ENCODE measurements around the gene KNDC1.
A peak's percentile ranks its signal among the peaks of the same experiment; 100 is the strongest.

The KNDC1 gene

GRCh38 chr10:133273534-133274143, 113.6 kb downstream of the KNDC1 start:
- Histone ChIP-seq H3K79me2 (ENCODE audit: low read length) (peaks cover 63% of the 10 kb centered on the region), H3K36me3 (replicated peaks; ENCODE audit: insufficient read depth, low read length) (peaks cover 3% of the 10 kb centered on the region), H3K4me2 (ENCODE audit: low read depth, low read length) (no peak overlapping the region), H3K27me3 (replicated peaks; ENCODE audit: insufficient read depth, low read length) (no peaks in the 10 kb centered on the region), H2AFZ (ENCODE audit: low read length) (no peak overlapping the region), H3F3A (ENCODE audit: insufficient read depth, low read length) (peaks cover 33% of the 10 kb centered on the region), H3K27ac (ENCODE audit: low read length) (no peak overlapping the region), H3K4me1 (ENCODE audit: low read length) (peaks cover 19% of the 10 kb centered on the region), H4K20me1 (ENCODE audit: insufficient read depth, low read length) (no peaks in the 10 kb centered on the region), H3K9me3 (replicated peaks; ENCODE audit: insufficient read depth, low read length) (no peaks in the 10 kb centered on the region), H3K4me3 (ENCODE audit: low read length) (no peak overlapping the region), H3K9ac (ENCODE audit: low read length) (no peak overlapping the region), H3K9me2 (replicated peaks; ENCODE audit: insufficient read depth, low read length) (no peaks in the 10 kb centered on the region)
- TF ChIP-seq EZH2phosphoT487 (IDR thresholded peaks at IDR 0.05; ENCODE audit: low read length) (no peak), CTCF (IDR thresholded peaks at IDR 0.05; ENCODE audit: low read length) (no peak), EZH2 (optimal IDR thresholded peaks at IDR 0.05; ENCODE audit: low read depth, low read length) (no peak)
- DNase-seq: peak; percentile 4

DNA sequence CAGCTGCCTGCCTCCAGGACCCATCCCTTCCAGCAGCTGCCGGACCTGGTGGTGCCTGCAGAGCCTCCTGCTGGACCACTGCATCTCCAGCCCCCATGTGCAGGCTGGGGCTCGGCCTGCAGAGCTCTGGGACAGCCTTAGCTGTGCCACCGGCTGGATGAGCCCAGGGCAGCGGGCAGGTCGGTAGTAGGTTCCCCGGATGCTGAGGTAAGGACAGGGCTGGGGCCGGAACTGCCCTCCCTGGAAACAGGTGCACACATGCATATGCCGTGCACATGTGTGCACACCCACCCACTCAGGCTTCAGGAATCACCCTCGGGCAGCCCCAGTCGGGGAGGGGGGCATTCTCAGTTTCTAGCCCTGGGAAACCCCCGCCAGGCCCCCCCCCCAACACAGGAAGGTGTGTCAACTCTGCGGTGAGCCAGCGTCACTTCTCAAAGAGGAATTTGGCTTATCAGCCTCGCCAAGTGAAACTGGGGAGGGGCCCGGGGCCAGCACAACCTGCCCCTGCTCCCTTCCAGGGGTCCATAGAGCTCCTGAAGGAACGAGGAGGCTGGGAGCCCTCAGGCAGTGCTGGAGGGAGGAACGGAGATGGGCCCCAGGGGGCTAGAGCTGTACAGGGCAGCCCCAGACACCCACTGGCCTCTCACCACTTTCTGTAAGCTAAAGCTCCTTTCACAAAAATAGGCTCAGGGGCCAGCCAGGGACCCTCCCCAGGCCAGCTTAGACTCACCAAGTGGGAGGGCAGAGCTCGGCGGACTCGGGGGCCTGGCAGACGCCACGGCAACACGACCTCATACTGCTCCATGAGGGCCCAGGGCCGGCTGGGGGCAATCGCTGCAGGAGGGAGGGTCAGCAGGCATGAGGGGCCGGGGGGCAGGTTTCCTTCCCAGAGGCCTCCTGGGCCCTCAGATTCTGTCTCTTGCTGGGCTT, 115.0 kb downstream of the KNDC1 start:
- Histone ChIP-seq H3K4me3 (ENCODE audit: low read length) (peak overlapping the region; percentile 82), H3K9ac (ENCODE audit: low read length) (peak overlapping the region; percentile 94), H3K9me3 (replicated peaks; ENCODE audit: insufficient read depth, low read length) (no peaks in the 10 kb centered on the region), H3K27ac (ENCODE audit: low read length) (peak overlapping the region; percentile 95), H3K27me3 (replicated peaks; ENCODE audit: insufficient read depth, low read length) (no peaks in the 10 kb centered on the region), H4K20me1 (ENCODE audit: insufficient read depth, low read length) (no peaks in the 10 kb centered on the region), H3K4me1 (ENCODE audit: low read length) (peaks cover 27% of the 10 kb centered on the region), H2AFZ (ENCODE audit: low read length) (no peak overlapping the region; the same call in 1 of the 2 replicates), H3F3A (ENCODE audit: insufficient read depth, low read length) (peaks cover 35% of the 10 kb centered on the region), H3K79me2 (ENCODE audit: low read length) (peaks cover 61% of the 10 kb centered on the region), H3K9me2 (replicated peaks; ENCODE audit: insufficient read depth, low read length) (no peaks in the 10 kb centered on the region), H3K36me3 (replicated peaks; ENCODE audit: insufficient read depth, low read length) (peaks cover 3% of the 10 kb centered on the region), H3K4me2 (ENCODE audit: low read depth, low read length) (peak overlapping the region; percentile 93)
- TF ChIP-seq EZH2 (optimal IDR thresholded peaks at IDR 0.05; ENCODE audit: low read depth, low read length): no peak
- peak; percentile 94 for DNase-seq

DNA sequence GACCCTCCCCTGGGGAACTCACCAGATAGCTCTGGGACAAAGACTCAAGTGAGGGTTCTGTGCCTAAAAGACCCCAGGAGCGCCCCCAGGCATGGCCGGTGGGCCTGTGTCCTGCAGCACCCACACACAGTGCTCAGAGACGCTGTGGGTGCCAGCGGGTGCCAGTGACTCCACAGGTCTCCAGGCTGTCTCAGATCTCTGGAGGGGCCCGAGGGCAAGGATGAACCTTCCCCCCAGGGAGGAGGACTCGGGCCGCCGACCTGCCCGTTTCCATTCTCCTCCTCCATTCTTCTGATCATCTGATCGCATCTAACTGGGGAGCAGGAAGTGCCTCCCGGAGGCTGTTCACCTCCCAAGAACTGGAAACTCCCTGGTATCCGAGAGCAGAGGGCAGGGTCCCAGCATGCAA, 115.7 kb downstream of the KNDC1 start:
- H3K4me2 ChIP-seq (ENCODE audit: low read depth, low read length): peak overlapping the region; percentile 93
- H3K36me3 ChIP-seq (replicated peaks; ENCODE audit: insufficient read depth, low read length): peaks cover 3% of the 10 kb centered on the region
- no peaks in the 10 kb centered on the region for H3K9me3 ChIP-seq (replicated peaks; ENCODE audit: insufficient read depth, low read length)
- H4K20me1 ChIP-seq (ENCODE audit: insufficient read depth, low read length): no peaks in the 10 kb centered on the region
- DNase-seq: peak; percentile 68
- H3K9ac ChIP-seq (ENCODE audit: low read length): peak overlapping the region; percentile 94
- no peaks in the 10 kb centered on the region for H3K27me3 ChIP-seq (replicated peaks; ENCODE audit: insufficient read depth, low read length)
- H3K4me3 ChIP-seq (ENCODE audit: low read length): peak overlapping the region; percentile 82
- H3K27ac ChIP-seq (ENCODE audit: low read length): peak overlapping the region; percentile 95
- H3K9me2 ChIP-seq (replicated peaks; ENCODE audit: insufficient read depth, low read length): no peaks in the 10 kb centered on the region
- peaks cover 35% of the 10 kb centered on the region for H3F3A ChIP-seq (ENCODE audit: insufficient read depth, low read length)
- peak; percentile 59 for TF ChIP-seq CTCF (IDR thresholded peaks at IDR 0.05; ENCODE audit: low read length)
- TF ChIP-seq EZH2phosphoT487 (IDR thresholded peaks at IDR 0.05; ENCODE audit: low read length): no peak
- TF ChIP-seq EZH2 (optimal IDR thresholded peaks at IDR 0.05; ENCODE audit: low read depth, low read length): no peak
- H3K4me1 ChIP-seq (ENCODE audit: low read length): peaks cover 27% of the 10 kb centered on the region
- peaks cover 54% of the 10 kb centered on the region for H3K79me2 ChIP-seq (ENCODE audit: low read length)
- no peak overlapping the region for H2AFZ ChIP-seq (ENCODE audit: low read length)

All from MM.1S (cell line).